Measurements from ENCODE around the gene TESK2.
"Not testable (repeated sequence)": the region's sequence is repeated elsewhere in the genome, so short reads cannot be mapped to it uniquely, and the experiment has no call there.

Gene TESK2

DNA sequence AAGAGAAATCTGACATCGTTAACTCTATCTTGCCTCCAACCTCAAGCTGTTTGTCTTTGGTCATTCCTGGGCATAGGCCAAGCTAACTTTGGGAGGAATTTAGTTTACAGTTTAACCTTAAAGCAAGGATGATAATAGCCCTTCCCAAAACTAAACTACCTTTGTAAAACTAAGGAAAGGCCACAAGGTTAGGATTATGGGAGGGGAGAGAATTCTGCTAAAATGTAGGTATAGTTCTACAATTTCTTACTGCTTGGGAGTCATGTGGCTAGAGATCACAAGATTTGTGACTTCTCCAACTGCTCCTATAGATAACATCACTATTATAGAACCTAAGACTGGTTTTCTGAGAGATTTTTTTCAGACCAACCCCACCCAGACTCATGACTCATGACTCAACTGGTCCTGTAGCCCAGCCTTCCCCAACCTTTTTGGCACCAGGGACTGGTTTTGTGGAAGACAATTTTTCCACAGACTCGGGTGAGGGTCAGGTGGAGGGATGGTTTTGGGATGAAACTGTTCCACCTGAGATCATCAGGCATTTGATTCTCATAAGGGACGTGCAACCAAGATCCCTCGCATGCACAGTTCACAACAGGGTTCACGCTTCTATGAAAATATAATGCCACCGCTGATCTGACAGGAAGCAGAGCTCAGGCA, 80.0 kb downstream of the TESK2 start:
- DNase-seq, result no peak

DNA sequence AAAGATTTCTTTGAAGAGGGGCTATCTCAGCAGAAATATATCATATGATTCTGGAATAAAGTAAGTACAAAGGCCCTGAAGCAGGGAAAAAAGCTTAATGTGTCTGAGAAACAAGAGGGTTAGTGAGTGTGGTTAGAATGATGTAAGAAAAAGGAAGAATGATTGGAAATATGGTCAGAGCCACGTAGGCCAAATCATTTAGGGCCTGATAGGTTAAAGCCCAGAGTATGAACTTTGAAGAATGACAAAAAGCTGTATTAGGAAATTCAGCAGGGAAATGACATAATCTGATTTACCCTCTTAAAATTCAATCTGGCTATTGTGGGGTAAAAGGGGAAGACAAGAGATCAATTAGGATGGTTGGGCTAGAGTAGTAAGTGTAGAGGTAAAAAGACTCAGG, 81.7 kb downstream of the TESK2 start:
- DNase-seq, result no peak

DNA sequence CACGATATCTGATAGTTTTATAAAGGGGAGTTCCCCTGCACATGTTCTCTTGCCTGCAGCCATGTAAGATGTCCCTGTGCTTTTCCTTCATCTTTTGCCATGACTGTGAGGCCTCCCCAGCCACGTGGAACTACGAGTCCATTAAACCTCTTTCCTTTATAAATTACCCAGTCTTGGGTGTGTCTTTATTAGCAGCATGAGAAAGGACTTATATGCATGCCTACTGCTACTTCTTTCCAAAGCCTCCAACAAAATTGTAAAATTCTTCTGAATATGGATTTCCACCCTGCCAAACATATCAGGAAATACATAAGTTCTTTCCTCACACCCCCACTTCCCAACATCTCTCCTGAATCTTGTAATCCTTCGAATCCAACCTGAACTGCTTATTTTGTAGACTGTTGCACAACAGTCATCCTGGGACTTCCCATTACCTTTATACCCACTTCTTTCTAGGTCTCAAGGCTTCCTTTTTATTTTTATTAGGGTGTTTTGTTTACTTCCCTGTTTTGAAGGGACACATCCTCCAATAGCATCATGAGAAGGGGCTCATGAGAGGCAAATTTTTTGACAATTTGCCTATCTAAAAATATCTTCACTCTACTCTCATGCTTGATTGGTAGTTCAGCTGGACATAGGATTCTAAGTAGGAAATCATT, 83.2 kb downstream of the TESK2 start:
- DNase-seq, result no peak

DNA sequence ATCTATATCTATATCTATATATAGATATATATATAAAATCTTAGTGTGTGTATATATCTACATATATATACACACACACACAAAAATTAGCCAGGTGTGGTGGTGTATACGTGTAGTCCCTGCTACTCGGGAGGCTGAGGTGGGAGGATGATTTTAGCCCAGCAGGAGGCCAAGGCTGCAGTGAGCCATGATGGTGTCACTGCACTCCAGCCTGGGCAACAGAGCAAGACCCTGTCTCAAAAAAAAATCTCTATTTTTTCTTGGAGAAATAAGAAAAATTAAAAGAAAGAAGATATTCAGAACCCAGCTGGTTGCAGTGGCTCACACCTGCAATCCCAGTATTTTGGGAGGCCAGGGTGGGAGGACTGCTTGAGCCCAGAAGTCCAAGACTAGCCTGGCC, 85.3 kb downstream of the TESK2 start:
- DNase-seq, result no peak

DNA sequence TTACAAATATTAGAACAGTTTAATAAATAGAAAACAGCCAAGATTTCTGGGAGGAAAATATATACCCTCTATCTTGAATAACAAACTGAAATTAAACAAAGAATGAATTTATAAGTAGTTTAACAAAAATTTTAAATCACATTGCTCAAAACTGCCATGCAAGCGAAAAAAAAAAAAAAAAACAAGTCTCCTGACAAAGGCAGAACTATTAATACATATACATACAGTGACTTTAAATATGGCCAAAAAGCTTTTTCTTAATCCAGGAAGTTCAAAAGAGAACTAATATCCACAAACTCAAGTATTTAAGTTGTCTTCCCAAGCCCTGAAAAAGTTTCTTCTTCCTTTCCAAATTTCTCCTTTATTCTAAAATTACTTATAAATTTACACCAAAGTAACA, 87.2 kb downstream of the TESK2 start:
- DNase-seq, result no peak

DNA sequence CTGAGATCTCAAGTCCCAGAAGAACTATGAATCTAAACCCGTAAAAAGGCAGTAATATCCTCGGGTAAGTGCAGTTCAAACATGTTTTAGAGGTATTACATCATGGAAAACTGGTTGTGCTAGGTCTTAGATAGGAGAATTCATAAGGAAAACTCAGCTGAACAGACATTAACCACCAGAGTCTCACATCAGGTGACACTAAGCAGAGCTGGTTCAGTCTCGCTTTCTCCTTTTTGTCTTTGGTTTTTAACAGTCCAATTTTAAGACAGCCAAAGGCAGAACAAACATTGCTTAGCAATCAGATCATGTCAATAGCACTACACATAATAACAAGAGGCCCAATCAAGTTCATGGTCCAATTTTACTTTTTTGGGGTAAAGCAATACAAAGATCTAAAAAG, 87.7 kb downstream of the TESK2 start:
- no peak for DNase-seq

DNA sequence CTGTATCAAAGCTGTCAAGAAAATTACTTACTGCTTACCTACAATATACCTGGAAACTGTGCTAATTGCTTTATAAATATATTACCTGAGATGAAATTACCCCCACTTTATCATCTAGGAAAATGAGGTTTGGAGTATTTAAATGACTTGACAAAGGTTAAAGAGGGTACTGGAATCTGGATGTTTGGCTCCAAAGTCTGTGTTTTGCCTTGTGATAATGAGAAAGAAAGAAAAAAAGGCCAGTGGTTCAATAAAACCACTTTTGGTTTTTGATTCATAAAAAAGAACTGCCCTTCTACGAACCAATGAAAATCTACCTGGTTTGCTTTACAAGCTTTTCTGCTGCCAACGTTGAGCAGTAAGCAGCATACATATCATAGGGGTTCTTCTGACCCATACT, 89.4 kb downstream of the TESK2 start:
- no peak for DNase-seq

DNA sequence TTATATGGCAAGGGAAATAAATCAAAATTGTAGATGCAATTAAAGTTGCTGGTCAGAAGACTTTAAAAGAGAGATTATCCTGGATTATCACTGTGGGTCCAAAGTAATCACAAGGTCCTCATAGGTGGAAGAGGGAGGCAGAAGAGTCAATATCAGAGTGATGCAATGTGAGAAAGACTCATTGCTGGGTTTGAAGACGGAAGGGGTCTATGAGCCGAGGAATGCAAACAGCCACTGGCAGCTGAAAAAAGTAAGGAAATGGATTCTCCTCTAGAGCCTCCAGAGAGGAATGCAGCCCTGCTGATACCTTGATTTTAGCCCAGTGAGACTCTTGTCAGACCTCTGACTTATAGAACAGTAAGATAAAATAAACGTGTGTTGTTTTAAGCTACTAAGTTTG, 90.9 kb downstream of the TESK2 start:
- no peak for DNase-seq

DNA sequence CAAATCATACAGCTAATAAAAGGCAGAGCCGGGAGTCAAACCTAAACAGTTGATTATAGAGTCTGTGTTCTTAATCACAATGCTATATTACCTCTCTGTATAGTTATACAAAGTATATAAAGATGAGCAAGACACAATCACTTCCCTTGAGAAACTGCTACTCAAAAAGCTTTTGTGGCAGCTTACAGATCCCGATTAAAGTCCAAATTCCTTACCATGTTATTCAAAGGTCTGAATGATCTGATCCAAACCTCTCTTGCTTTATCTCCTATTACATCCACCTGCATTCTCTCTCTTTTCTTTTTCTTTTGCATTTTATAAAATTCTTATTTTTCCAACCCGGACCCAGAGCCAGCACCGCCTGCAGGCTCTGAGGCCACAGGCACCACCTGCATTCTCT, 93.7 kb downstream of the TESK2 start:
- no peak for DNase-seq

DNA sequence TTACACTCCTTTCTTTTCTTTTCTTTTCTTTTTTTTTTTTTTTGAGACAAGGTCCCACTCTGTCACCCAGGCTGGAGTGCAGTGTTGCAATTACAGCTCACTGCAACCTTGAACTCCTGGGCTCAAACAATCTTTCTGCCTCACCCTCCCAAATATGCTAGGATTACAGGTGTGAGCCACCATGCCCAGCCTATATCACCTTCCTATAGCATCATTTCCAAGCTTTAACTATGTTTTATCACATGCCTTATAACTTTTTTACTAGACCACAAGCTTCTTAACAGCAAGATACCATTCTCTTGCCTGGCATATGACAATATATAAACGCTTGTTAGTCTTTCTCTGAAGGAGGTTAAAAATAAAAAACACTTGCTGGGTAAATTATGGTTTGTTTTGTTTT, 95.4 kb downstream of the TESK2 start:
- DNase-seq, result no peak

DNA sequence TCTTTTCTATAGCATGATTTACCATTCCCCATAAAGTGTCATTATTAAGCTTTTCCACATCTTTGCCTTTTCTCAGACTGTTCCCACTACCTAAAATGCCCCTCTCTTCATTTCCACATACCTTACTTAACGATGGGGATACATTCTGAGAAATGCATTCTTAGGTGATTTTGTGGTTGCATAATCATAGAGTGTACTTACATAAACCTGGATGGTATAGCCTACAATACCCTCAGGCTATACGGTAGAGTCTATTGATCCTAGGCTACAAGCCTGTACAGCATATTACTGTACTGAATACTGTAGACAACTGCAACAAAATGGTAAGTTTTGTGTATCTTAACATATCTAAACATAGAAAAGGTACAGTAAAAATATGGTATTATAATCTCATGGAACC, 95.9 kb downstream of the TESK2 start:
- no peak for DNase-seq

DNA sequence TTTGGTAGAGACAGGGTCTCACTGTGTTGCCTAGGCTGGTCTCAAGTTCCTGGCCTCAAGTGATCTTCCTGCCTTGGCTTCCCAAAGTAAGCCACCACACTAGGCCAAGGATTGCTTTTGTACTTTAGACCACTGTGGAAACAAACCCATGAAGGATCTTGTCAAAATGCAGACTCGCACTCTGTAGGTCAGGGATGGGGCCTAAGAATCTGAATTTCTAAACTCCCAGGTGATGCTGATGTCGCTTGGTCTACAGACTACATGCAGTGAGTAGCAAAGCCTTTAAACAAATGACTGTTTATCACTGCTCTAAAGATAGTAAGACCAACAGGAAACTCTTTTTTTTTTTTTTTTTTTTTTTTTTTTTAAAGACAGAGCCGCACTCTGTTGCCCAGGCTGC, 96.6 kb downstream of the TESK2 start:
- no peak for DNase-seq

DNA sequence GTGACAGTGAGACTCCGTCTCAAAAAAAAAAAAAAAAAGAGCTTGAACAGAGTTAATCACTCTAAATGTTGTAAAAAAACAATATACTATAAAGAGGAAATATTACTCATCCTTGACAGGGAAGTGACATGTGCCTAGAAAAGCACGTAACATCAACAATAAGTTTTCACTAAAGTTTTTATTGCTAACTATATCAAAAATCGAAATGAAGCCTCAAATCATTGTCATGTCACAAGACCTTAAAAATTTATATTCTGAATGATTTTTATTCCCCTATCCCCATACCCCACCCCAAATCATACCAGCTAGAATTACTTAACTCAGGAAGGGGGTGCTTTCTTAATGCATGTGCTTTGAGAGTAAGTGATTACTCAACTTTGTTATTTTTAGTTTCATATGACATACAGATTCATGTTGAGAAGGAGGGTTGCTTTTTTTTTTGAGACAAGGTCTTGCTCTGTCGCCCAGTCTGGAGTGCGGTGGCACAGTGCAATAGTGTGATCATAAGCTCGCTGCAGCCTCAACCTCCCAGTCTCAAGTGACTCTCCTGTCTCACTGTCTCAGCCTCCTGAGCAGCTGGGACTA, 97.2 kb downstream of the TESK2 start:
- no peak for DNase-seq

DNA sequence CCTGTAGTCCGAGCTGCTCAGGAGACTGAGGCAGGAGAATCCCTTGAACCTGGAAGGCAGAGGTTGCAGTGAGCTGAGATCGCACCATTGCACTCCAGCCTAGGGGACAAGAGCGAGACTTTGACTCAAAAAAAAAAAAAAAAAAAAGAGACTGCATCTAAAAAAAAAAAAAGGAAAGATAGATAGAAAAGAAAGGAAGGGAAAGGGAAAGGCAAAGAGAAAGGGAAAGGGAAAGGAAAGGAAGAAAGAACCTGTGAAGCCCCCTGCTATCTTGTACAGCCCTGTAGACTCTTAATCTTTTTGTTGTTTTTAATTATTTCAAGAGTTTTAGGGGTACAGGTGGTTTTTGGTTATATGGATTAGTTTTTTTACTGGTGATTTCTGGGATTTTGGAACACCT, 104.7 kb downstream of the TESK2 start:
- DNase-seq, result no peak

DNA sequence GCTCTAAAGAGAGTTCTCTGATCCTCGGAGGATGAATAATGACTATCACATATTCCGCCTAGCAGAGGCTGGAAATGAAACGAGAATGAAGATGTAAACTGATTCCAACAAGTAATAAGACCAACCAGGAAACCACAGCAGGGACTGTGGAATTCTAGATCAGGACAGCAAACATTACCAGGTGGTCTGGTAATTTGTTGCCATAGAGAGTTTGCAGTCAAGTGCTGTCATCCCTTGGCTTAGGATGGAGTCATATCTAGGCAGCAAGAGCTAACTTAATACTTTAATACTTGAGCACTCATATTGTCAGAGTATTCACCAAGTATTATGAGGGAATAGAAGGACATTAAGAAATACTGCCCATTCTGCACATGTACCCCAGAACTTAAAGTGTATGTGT, 105.7 kb downstream of the TESK2 start:
- DNase-seq, result no peak

DNA sequence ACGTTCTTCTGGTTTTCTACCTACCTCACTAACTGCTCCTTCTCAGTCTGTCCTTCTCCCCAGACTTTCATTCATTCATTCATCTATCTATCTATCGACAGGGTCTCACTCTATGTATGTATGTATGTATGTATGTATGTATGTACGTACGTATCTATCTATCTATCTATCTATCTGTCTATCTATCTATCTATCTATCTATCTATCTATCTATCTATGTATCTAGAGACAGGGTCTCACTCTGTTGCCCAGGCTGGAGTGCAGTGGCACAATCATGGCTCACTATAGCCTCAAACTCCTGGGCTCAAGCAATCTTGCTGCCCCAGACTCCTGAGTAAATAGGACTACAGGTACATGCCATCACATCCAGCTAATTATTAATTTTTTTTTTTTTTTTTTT, 106.8 kb downstream of the TESK2 start:
- not testable (repeated sequence) for DNase-seq

DNA sequence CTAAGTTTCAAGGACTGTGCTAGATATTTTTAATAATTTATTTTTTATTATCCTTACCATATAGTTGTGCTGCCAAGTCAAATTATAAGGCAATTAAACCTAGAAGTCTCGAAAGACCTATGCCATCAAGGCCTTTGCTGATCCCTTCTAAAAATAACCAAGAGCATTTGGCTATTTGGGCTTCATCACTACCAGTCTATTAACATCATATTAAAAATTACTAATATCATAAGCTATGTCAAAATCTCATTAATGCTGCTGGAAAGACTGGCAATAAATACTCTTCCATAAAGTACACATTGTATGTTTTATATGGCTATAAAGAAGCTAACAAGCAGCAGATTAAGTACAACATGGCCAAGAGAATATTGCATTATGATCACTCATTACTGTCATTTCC, 107.8 kb downstream of the TESK2 start:
- DNase-seq, result no peak

DNA sequence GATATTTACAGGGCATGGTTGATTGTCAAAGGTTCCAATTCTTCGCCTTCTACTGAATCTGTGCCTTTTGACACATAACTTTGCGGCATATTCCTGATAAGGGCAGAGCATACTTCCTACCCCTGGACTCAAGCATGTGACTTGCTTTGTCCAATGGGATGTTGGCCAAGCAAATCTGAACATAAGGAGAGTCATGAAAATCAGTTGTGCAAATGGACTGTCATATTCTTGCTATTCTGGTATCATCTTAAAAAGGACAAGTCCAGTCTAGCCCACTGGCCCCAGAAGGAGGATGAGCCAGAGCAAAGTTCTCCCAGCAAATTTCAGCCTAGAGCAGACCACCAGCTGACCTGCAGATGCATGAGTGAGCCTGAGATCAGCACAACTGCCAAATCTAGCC, 109.7 kb downstream of the TESK2 start:
- no peak for DNase-seq

DNA sequence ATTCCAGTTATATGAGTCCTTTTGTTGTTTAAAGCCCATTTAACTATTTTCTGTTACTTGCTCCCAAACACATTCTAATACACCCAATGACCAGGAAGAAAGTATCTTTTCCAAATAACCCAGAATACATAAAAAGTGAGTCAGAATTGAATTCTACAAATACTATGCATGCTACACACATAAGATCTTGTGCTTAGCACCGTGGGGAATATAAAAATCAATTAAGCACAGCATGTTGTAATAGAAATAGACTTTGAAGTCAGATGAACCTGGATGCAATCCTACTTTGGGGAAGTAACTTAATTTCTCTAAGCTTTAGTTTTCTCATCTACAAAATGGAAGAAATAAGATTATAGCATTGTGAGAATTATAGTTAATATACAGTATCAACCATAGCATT, 110.2 kb downstream of the TESK2 start:
- DNase-seq, result no peak

DNA sequence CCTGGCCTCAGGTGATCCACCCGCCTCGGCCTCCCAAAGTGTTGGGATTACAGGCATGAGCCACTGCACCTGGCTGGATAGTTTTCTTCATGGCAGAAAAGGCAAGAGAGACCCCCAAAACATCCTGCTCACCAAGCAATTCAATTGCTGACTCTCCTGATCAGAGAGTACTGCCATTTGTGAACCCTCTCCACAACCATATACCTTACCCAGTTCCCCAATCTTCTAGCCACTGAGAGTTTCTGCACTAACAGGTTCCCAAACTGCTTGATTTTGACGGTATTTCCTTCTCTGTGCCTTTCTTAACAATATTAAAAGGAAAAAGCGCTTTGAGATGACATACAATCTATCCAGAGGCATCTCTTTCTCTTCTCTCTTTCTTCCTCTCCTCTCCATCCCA, 110.8 kb downstream of the TESK2 start:
- DNase-seq, result no peak

DNA sequence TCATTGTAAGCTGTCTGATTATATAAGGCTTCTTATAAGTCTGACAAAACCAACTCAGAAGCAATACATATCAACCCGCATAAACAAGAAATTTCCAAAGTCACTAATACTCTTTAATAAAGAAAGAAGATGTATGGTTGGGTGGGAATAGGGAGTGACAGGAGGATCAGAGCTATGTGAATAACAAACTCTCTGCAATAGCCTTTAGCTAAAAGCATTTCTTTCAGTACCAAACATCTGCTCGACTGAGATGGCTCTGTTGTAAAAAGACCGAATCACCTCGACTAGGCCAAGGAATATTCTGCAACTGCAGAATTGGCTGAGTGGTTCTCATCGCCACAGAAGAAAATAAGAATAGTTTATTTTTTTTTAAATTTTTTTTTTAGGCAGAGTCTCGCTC, 111.4 kb downstream of the TESK2 start:
- DNase-seq, result no peak

DNA sequence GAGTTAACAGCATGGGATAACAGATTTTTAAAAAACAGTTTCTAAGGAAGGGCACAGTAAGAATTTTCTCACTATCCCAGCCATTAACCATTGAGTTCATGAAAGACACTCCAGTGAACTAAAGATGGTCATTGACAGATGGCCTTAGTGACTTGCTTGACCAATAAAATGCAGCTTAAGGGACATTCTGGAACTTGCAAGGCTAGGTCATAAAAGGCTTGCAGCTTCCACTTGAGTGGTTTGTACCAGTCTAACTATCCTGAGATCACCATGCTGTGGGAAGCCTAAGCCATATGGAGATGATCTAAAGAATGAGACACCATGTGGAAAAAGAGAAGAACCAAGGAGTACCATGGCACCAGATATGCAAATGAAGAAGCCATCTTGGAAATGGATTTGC, 112.8 kb downstream of the TESK2 start:
- no peak for DNase-seq

DNA sequence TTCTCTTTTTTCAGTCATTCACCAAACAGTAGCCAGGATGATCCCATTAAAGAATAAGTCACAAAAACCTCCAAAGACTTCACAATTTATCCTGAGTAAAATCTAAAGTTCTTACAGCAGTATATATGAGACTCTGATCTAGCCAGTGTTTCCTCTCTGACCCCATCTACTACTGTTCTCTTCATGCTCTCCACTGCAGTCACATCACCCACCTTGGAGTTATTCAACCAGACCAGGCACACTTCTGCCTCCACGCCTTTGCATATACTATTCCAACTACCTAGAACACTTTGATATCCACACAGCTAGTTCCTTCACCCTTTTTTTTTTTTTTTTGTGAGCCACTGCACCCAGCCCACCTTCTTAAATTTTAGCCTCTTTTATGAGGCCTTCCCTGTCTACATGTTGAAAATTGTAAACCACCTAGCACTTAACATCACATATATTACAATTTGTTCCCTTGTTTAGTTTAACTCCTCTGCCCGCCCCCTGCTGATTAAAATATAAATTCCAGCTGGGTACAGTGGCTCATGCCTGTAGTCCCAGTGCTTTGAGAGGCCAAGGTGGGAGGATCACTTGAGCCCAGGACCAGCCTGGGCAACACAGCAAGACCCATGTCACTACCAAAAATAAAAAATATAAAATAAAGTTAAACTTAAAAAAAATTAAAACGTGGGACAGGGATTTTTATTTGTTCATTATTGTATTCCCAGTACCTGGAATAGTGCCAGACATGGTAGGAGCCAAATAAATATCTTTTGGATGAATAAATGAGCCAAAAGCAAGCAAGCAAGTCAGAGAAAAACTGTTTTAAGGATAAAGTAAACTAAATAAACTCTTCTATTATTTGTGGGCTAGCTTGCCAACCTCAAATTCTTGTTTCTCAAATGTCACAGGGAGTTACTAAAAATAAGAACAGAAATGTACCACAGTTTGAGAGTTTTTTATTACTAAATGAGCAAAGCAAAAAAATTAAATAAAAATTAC, 115.6 kb downstream of the TESK2 start:
- no peak for DNase-seq

DNA sequence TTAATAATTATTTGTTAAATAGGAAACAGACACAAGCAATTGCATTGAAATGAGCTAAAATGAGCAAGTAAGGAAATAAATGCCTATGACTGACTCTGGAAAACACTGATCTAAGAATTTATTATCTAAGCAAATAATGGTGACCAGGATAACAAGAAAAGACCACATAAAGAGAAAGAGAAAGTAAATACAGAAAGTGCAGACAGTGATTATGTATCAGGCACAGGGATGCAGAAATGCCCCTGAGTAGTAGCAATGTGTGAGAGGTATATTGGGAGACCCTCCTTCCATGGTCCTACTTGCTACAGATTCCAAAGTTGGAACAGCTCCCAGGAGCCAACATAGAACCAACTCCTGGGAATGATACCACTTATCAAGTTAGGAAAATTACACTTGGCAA, 117.4 kb downstream of the TESK2 start:
- DNase-seq, result no peak
